T-helper 9 cell (primary cell): Measurements from ENCODE around the gene ST3GAL5.
"Not testable (repeated sequence)": the region's sequence is repeated elsewhere in the genome, so short reads cannot be mapped to it uniquely, and the experiment has no call there.

Experiments used
- DNase-seq: peaks from one replicate; pipeline ENCODE4 v3.0.0-alpha.2; 2020

The ST3GAL5 gene

GRCh38 chr2:85830645-85831044, 58.1 kb downstream of the ST3GAL5 start:
- no peak for DNase-seq

- DNase-seq: not testable (repeated sequence)
Observed at GRCh38 chr2:85829394-85829793, 59.4 kb downstream of the ST3GAL5 start.

GRCh38 chr2:85828725-85829124, 60.1 kb downstream of the ST3GAL5 start:
- no peak for DNase-seq

- no peak for DNase-seq
Observed at GRCh38 chr2:85827879-85828569, 60.8 kb downstream of the ST3GAL5 start.

- peak; percentile 79 for DNase-seq
Observed at GRCh38 chr2:85826990-85827878, 61.6 kb downstream of the ST3GAL5 start.

- no peak for DNase-seq
Observed at GRCh38 chr2:85823951-85824350, 64.8 kb downstream of the ST3GAL5 start.

GRCh38 chr2:85822766-85823165, 66.0 kb downstream of the ST3GAL5 start:
- DNase-seq: no peak

- no peak for DNase-seq
Observed at GRCh38 chr2:85819811-85820510, 68.8 kb downstream of the ST3GAL5 start.

GRCh38 chr2:85814802-85815550, 73.8 kb downstream of the ST3GAL5 start:
- no peak for DNase-seq

GRCh38 chr2:85813982-85814801, 74.6 kb downstream of the ST3GAL5 start:
- DNase-seq: peak; percentile 73

- no peak for DNase-seq
Observed at GRCh38 chr2:85813211-85813981, 75.4 kb downstream of the ST3GAL5 start.

- DNase-seq: no peak
Observed at GRCh38 chr2:85812094-85812735, 76.6 kb downstream of the ST3GAL5 start.

- no peak for DNase-seq
Observed at GRCh38 chr2:85811180-85812093, 77.4 kb downstream of the ST3GAL5 start.

- DNase-seq: no peak
Observed at GRCh38 chr2:85810371-85811179, 78.2 kb downstream of the ST3GAL5 start.

GRCh38 chr2:85807756-85808155, 81.0 kb downstream of the ST3GAL5 start:
- DNase-seq: no peak

- DNase-seq: no peak
Observed at GRCh38 chr2:85806358-85807118, 82.3 kb downstream of the ST3GAL5 start.

- DNase-seq: no peak
Observed at GRCh38 chr2:85804583-85804982, 84.2 kb downstream of the ST3GAL5 start.
